ENCODE measurements around the gene FRMD4B. TPM values are rescaled to one million over a fixed set of nuclear protein-coding genes. Genes with fewer than 3 reads are reported as not detected.
A peak's percentile ranks its signal among the peaks of the same experiment; 100 is the strongest.

FRMD4B gene
- polyA plus RNA-seq, 3 donors = 38.6 to 48.3 (median 39.2) TPM

DNA sequence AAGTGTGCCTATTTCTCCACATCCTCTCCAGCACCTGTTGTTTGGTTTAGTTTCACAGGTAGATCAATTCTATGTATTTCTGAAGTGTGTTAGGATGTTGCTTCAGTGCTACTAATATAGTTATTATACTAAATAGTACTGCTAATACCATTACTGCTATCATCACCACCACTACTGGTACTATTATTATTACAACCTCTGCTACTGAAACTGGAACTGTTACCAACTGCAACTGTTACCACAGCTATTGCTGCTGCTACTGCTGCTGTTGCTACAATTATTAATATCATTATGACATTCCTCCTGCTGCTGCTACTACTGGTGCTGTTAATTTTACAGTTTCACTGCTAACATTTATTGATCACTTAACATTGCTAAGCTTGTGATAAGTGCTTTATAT is 255.2 kb downstream of the FRMD4B start:
- DNase-seq = no peak

DNA sequence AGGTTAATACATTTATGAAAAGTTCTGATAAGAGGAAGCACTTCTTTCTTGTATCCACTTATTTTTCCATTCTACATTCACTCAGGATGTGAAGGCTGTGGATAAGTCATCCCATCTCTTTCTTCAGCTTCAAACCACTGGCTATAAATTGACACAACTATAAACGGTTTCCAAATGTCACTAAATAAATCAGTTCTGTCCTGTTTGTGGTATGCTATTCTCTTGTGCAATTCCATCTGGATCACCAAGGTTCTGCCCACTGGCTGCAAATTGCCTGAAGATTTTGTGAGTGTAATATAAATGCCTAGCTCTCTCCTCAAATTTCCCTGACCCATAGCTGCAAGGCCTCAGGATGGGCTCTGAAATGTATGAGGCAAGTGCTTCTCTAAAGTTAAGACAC is 256.4 kb downstream of the FRMD4B start:
- DNase-seq = no peak

DNA sequence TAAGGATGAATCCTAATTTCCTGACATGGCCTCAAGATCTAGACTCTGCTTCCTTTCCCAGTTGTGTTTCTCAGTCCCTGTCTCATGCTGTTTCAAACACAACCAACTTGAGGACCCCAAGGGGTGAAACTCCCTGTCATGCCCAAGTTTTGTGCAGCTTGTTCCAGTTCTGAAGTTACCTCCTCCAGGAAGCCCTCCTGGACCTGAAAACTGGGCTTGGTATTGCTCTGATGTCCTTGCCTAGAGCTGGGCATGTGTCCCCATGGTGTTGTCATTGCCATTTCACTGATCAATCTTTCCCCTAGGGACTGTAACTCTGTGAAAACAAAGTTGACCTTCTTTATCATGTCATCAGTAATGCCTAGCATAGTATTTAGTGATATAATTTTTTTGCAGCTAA is 257.4 kb downstream of the FRMD4B start:
- no peak for DNase-seq

DNA sequence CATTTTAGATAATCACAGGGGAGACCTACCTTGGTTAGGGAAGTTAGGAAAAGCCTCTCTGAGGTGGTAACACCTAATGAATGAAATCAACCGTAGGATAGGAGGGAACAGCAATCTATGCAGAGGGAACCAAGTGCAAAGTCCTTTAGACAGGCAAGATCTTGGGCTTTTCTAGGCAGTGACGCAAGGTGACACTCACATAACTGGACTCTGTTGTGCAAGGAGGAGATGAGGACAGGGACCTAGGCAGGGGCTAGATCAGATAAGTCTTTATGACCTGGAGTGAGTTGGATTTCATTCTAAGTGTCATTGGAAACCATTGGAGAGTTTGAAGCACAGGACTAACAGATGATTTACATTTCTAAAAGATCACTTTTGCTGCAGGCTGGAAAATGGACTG is 258.9 kb downstream of the FRMD4B start:
- no peak for DNase-seq

DNA sequence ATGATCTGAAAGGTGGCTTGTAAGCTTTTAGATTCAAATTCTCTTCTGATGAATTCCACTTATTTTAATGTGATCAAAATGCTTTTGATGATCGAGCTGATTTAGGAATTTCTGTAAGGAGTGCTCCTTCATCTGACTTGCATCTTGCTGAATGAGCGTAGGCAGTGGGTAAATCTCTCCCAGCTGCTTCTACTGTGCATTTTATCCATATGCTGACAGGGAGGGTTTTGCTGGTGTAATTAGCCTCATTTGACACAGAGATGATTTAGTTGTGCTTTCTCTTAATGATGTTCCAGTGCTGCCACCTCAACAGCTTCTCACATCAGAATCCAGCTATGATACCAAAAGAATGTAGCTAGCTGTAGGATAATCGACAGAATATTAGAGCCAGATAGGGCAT is 259.7 kb downstream of the FRMD4B start:
- no peak for DNase-seq

DNA sequence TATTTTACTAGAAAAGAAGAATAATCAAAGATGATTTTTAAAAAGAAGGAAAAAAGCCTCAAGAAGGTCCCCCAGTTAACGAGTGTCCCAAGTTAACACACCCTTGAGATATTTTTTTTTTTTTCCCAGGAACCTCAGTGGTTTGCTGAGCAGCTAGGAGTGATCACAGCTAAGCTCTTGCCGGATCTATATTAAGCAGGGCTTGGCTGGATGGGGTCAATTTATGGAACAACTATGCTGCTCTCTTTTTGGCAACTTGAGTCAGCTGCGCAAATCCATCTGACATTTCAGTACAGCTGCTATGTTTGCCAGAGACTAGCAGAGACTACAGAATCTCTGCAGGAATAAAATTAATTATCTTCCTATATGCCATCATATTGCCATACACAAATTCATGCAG is 263.5 kb downstream of the FRMD4B start, which contains the start of gene LMOD3:
Gene LMOD3, minus strand, starts transcription at position 193 of the 400 bp plus-strand sequence. CDS start 209 bp downstream, outside the sequence.
- DNase-seq = no peak

DNA sequence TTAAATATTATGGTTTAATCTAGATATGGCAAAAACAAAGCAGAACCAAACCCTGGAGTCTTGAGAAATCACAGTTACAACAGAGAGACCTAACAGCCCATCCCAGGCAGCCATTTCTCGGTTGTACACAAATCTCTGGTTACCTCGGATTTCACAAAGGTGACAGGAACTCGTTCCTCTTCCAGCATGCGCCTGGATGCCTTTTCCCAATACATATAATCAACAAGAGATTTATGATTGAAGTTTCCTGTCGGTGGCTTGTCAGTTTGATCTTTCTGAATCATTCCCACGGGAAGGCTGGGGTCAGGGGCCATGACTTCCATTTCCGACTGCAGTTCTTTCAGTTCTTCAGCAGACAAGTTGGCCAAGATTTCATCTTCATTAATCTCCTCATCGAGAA is 263.9 kb downstream of the FRMD4B start:
- DNase-seq = no peak

DNA sequence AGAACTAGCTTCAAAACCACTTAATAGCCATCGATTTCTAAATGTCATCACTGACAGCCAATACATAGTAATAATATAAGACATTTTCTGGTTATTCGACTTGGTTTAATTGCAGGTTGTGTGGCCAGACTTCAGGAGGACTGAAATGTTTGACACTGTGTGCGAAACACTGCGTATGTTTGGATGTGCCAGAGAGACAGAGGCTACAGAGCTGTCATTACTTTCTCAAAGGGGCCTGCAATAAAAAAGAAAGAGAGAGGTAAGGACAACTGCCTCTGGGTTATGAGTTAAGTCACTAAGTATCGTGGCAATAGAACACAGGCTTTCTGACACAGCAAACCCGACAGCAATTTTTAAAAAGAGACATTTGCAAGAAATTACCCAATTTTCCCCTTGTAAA is 264.4 kb downstream of the FRMD4B start:
- DNase-seq = no peak

DNA sequence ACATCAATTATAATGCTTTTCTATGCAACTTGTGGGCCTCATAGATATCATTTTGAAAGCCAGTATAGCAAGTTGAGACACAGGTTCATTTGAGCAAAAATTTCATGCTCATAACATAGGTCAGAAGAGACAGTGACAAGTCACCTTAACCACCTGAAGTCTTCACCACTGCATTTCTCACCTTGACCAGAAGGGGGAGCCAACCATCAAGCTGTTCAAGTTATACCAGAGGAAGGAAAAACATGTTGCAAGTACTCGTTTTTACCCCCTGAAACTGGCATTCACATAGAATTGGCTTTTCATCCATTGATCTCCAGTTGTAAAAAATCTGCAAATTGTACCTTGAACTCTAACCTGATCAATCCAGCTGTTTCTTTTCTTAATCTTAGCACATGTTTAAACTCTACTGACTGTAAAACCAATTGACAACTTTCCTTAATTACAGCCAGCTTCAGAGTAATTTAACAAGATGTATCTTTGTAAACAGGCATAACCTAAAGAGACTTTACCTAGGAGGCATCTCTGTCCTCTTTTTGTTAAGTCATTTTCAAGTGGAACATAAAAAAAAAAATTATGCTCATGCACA is 264.9 kb downstream of the FRMD4B start:
- DNase-seq = peak; percentile 72

Measured in renal pelvis (tissue), 4 donors.